ENCODE measurements around the gene ZNF277.

ZNF277 gene

GRCh38 chr7:112185005-112185834 lies 21.3 kb upstream of the ZNF277 start:
- no peak for DNase-seq

GRCh38 chr7:112186300-112186699 lies 20.2 kb upstream of the ZNF277 start:
- DNase-seq, result no peak

GRCh38 chr7:112188257-112188656 lies 18.2 kb upstream of the ZNF277 start:
- DNase-seq, result no peak

DNA sequence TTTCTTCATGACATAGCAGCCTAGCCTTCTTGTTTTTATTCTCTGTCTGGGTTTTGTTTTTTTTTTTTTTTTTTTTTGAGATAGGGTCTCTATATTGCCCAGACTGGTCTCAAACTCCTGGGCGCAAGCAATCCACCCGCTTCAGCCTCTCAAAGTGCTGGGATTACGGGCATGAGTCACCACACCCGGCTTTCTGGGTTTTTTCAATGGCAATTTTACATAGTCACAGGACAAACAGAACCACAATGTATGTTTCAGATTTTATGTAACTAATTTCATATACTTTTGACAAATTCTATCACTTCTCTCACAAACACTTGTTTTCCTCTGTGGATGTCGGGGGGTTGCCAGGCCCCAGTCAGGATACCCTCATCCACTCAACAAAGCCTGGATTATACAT lies 16.8 kb upstream of the ZNF277 start:
- DNase-seq, result no peak

GRCh38 chr7:112190120-112190519 lies 16.4 kb upstream of the ZNF277 start:
- no peak for DNase-seq

- DNase-seq, result no peak
Observed at GRCh38 chr7:112192236-112193154, 14.0 kb upstream of the ZNF277 start.

DNA sequence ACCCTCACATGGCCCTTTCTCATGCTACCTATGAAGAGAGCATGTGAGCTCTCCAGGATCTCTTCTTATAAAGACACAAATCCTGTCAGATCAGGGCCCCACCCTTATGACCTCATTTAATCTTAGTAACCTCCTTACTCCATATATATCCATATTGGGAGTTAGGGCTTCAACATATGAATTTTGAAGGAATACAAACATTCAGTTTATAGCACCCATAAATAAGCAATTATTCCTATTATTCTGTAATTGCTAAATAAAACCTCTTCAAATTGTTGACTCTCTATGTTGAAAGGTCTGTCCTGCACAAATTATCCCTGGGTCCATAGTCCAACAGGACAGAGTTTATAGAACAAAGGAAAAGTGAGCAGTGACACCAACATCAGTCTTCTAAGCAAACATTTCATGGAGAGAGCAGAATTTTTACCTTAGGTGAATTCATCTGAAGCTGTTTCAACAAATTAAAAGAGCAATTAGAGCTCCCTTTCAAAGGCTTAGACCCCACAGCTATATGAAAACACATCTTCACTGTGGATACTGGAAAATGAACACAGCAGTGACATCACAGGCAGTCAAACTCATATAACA lies 12.5 kb upstream of the ZNF277 start:
- DNase-seq, result no peak

DNA sequence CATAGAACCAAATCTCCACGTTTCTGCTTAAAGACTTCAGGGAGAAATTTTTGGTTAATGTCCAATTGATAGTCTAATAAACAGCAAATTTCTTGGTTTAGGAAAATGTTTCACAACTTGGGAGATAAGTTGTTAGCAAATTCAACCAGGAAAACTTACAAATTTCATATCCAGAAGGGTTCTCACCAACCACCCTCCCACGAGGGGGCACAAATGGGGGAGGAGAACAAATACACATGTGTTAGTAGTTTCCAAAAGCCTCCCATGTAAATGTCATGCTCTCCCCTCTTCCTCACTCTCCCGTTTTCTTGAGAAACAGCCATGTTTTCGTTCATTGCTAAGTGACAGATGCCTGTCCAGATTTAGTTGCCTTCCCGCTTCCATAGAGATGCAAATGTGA lies 10.8 kb upstream of the ZNF277 start:
- no peak for DNase-seq

DNA sequence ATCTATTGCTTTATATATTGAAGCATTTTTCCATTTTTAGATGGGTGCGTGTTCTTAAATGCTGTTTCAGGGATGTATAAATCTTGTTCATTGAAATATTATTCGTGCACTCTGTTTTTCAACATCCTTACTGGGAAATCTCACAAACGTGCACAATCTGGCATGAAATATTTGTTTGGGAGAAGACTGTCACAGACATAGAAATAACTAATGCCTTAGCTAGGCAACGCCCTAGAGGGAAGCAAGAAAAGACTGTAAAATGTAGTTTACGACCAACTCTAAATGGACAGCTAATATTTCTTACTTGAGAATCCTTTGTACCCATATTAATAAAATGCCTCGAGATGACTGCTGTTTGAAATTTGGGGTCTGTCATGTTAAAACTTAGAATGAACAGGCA lies 9.2 kb upstream of the ZNF277 start:
- DNase-seq, result no peak

DNA sequence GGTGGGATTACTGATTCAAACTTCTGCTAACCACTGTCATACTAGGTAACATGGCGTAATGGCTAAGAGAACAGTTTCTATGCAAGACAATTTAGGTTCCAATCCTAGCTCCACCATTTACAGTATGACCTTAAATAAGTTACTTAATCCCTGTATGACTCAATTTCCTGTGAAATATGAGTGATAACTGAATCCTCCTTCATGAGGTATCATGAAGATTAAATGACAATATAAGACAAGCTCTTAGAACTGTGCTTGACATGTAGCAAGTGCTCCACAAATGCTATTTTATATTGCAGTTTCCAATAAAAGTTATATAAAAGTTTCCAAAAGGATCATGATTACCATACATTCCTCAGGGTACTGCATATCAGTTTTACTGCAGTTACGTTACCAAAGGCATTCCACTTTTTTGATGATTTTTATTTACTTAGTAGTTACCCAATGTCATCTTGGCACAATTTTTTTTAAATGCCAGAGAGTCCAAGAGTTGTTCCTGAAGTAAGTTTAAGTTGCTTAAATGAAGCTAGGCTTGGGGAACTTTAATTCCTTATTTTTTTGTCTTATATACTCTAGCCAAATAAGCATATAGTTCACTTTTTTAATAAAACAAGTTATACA lies 7.3 kb upstream of the ZNF277 start:
- DNase-seq, result no peak

DNA sequence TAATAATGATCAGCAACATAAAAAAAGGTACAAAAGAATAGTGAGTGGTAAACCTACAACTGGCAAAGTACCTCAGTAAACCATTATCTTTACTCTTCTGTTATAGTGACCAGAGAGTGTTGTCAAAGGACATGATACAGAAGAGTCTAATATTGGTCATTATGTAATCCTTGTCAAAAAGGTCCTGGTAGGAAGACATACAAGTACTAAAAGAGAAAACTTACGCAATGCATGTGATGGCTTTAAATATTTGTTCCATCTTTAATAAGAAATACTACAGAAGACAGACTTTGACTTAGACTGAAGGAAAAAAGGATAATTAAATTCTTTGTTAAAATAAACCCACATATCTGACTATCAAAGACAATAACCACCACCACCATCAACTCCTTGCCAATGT lies 6.8 kb upstream of the ZNF277 start:
- DNase-seq, result no peak

- no peak for DNase-seq
Observed at GRCh38 chr7:112201411-112201810, 5.1 kb upstream of the ZNF277 start.

GRCh38 chr7:112201839-112202238 lies 4.7 kb upstream of the ZNF277 start:
- no peak for DNase-seq

- DNase-seq, result peak in 1 of 2 experiments; percentile 7
Observed at GRCh38 chr7:112202816-112203215, 3.7 kb upstream of the ZNF277 start.

DNA sequence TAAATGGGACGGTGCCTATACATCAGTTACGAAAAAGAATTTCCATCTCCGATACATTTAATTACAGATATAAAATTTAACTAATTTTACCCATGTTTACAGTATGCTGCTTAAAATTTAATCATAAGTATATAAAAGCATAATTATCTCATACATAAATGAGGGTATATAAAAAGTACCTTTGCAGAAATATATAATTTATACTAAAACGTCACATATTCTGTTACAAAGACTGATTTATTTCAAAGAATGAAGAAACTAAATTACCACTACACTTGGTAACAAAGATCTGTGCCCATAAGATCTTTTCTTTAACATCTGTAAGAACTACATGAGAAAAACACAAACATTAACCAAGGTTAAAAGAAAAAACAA lies 3.1 kb upstream of the ZNF277 start:
- no peak for DNase-seq

DNA sequence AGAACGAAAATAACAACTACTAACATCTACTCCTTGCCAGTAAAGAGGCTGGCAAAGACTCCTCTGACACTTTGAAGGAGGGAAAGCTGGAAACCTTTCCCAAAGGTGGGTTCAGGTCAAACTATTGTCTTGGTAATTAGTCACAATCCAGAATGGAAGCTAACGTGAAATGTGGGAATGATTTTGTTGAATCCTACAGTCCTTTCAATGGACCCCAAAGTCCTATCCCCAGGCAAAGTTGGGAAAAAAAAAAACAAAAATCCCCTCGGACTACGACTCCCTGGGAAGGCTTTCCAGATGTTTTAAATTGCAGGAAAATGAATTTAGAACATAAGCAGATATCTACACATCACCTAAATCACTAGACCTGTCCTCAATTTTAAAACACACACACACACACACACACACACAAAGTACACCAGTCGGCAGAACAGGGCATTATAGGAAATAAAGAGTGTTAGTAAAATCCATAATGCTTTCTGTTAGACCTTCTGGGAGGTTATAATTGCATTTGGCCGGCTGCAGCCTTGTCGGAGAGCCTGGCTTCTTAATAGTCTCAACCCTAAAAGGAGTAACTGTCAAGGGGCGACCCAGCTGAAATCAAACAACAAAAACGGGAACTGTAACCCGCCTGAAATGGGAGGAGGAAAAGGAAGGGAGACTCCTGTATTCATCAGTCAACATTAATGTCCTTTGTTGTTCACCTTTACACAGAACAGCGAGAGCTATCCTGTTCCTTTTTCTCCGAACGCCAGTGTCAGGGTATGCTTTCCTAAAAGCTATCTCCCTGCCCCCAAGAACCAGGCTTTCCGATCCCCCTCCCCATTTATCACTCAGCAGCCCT lies 1.8 kb upstream of the ZNF277 start:
- DNase-seq, result no peak

GRCh38 chr7:112205343-112206237 lies 905 bp upstream of the ZNF277 start:
- peak; percentile 16 to 26 for DNase-seq

DNA sequence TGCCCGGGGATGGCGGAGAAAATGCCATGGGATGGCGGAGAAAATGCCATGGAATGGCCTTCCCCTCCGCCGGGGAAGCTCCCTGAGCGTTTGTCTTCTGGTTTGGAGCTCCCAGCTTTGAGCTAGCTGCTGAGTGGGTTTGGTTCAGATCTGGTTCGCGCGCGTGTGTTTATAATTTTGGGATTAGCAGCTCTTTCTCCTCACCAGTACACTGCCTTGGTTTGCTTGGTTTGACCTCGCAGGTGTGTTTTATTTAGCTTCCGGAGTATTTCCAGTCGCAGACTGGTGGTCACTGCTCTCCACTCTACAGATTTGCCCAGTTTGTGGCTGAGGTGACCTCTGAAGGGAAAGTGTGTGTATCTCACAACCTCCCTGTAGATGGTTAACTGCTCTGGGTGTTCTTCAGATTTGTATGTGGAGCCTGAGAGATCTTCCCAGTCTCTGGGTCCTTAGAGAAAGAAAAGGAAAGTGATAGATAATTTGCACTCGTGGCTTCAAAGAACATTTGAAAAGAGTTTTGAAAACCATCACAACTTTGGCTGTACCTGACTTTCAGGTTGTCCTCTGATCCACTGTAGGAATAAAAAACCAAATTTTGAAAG lies 597 bp downstream of the ZNF277 start:
- DNase-seq, result no peak

GRCh38 chr7:112207765-112208164 lies 1.3 kb downstream of the ZNF277 start:
- DNase-seq, result no peak

DNA sequence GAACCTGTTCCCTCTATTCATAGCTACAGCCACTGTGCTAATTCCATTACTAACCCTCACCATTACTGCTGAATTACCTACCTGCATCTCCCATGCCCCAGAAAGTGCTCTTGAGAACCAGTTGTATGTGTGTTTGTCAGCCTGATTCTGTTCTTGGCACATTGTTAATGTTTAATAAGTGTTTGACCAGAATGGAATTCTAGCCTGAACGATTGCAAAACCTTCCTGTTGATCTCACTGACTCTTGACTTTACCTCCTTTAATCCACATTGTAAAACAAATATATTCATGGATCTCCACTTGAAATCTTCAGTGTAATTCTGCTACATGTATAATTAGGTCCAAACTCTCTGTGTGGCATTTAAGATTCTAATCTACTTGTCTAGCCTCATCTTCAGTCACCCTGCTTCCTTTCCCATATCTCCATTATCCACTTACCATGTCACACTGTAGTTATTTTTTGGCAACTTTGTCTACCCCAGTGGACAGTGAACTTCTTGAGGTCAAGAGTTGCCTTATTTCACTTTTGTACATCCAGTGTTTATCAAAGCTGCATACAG lies 4.9 kb downstream of the ZNF277 start:
- DNase-seq, result no peak
